IPS DF 4.7 (cell line): Measurements from ENCODE around the gene AMPD3.
A peak's percentile ranks its signal among the peaks of the same experiment; 100 is the strongest.

Experiments used
- DNase-seq: peaks from one replicate; pipeline ENCODE4 v3.0.0-alpha.2; 2013; ENCODE audit warnings: low spot score; ENCODE audit errors: extremely low read depth

Gene AMPD3

DNA sequence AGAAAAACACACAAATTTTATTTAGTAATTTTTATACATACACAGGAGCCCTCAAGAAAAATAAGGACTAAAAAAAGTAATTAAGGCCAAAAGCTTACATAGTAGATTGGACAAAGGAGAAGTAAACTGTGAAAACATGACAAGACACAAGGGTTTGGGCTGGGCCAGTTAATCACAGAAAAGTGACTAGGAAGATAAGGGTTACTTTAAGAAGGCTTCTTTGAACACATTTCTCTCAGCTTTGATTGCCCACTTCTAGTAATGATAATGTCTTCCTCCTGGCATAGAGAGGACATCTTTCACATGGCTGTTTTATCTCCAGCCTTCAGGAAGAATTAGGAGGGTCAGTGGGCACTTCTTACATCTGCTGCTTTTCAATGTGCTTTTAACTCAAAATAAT is 82.5 kb downstream of the AMPD3 start:
- DNase-seq = no peak

DNA sequence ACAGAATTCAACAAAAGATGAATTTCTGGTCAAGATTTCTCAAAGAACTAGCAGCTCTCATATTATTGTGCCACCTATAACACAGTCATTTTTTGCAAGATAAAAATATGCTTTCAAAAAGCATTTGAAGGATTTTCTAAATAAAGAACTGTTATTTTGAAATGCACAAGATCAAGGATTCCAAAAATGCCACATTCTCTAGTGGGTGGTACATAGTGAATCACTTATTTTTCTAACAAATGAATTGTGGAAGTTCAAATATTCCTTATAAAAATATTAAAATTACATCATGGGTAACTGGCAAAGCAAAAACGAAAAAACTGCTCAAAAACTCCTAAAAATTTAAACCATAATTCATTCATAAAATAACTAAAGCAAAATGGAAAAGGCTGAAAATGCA is 83.9 kb downstream of the AMPD3 start:
- no peak for DNase-seq

DNA sequence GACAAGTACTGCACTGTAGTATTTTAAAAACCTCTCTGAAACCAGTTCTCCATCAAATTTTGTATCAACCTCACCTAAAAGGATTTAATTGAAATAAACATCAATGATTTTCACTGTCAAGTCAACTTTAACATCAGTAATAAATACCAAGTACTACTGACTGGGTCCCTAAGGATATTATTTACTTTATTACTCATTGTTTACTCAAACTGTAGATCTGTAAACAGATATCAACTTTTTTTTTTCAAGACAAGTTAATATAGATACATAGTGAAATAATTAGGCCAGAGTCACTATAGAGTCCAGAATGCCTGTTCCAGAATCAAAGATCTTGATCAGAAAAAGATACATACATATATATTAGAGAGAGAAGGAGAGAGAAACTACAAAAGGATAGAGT is 84.3 kb downstream of the AMPD3 start:
- no peak for DNase-seq

DNA sequence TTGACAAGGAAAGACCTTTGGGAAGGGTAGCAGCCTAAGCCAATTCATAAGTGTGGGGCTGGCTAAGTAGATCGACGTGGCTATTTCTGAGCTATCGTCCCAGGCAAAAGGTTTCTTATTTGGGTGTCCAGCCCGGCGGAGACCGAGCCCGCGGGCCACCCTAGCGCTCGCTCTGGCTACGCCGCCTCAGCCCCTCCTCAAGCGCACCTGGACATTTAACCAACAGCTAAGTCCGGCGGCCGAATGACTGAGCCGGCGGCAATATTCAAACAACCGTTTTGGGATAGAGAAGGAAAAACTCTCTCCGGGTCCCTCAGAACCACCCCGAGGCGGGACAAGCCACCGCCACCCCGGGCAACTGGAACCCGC is 85.5 kb downstream of the AMPD3 start:
- DNase-seq = no peak

DNA sequence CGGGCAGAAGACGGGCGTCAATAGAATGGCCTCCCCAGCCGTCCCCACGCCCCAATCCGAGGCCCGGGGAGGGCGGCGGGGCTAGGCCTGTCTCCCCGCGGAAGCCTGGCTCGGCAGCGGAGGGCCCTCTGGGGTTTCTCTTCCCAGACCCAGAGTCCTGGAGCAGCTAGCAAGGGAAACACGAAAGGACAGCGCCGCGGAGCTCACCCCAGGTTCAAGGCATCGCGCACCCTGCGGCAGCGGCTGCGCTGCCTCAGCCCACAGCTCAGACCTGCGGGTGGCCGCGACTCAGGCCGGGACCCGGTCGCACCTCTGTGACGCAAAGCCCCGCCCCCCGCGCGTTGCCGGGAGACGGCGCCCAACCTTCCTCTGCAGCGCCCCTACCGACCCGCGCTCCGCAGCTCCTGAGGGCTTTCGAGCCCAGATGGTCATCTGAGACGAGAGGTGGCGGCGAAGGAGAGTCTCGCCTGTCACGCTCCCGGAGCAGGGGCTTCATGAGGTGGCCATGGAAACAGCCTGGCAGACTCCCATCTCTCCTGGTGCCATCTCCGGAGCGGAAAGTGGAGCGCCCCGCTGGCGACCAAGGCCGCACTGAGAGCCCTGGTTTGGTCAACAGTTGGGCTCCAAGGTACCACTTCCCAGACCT is 86.0 kb downstream of the AMPD3 start, which contains the start of gene RNF141:
RNF141 (minus strand) TSS at position 273 of the 646 bp plus-strand sequence. CDS start 7,029 bp downstream, outside the sequence.
- DNase-seq = peak; percentile 41

DNA sequence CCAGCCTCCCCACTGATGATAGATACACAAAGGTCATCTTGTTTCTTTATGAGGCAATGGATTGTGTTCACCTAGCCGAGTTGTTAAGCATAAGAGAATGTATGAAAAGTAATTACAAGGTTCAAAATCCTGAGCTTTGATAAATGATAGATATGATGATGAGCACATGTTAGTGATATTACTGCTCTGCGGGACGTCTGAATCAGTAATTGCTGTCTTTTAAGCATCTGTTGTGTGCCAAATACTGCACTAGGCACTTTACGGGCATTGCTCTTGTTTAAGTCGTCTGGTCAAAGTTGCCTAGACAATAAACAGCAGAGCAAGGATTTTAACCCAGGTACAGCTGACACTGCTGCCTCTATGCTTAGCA is 86.5 kb downstream of the AMPD3 start:
- DNase-seq = no peak

DNA sequence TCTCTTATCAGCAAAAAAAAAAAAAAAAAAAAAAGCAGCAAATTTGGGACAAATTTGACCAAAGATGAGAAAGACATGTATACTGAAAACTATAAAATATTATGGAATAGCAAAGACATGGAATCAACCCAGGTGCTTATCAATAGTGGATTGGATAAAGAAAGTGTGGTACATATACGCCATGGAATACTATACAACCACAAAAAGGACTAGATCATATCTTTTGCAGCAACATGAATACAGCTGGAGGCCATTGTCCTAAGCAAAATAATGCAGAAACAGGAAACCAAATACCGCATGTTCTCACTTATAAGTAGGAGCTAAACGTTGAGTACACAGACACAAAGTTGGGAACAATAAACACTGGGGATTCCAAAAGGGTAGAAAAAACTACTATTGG is 87.7 kb downstream of the AMPD3 start:
- DNase-seq = no peak

DNA sequence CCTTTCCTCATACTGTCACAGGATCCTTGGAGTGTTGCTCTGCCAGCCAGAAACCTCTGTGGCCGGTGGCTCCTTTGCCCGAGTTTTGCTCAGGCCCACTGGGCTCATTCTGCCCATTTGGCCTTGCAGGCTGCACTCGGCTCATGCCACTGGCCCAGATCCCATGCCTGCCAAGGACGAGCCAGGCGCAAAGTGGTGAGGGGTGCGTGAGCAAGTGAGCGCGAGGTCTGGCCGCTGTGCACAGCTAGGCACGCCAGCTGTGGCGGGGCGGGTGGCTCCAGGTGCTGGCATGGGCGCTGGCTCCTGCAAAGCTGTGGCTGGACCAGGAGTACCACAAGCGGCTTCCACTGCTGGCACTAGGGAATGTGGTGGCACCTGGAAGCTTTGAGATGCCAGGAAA is 88.7 kb downstream of the AMPD3 start:
- no peak for DNase-seq

DNA sequence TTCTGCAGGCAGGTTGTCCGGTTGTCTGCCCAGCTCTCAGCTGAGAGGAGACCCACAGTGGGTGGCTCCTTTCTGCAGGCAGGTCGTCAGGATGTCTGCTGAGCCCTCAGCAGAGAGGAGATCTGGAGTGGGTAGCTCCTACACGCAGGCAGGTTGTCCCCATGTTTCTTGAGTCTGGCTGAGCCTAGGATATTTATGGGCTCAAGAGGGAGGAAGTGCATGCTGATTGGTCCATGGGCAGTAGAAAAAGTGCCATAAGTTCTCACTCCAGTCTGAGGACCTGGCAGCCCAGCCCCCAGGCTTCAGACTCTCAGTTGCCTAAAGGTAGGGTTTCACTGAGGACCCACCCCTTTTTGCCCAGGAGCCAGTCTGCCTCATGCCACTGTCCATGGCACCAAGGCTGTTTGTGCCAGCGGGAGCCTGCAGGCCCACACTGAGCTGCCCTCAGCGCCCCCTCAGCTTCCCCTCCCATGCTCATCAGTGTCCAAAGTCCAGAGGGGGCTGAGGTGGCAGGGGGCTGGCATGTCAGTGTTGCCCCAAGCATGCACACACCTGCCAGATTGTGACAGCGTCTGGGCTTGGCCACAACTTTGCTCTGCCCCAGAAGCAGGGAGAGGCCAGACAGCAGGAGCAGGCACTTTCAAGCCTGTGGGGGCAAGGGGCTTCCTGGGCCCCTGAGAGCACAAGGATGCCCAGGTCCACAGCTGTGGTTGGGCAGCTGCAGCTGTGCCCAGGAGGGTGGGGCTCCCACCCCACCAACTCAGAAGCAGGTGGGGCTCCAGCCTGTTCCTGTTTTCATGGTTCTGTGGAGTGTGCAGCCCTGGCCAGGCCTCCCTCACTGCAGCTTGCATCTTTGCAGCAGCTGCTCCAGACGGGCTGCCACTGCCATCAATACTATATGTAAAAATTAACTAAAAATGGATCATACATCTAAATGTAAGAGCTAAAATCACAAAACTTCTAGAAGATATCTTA is 89.7 kb downstream of the AMPD3 start:
- DNase-seq = no peak

DNA sequence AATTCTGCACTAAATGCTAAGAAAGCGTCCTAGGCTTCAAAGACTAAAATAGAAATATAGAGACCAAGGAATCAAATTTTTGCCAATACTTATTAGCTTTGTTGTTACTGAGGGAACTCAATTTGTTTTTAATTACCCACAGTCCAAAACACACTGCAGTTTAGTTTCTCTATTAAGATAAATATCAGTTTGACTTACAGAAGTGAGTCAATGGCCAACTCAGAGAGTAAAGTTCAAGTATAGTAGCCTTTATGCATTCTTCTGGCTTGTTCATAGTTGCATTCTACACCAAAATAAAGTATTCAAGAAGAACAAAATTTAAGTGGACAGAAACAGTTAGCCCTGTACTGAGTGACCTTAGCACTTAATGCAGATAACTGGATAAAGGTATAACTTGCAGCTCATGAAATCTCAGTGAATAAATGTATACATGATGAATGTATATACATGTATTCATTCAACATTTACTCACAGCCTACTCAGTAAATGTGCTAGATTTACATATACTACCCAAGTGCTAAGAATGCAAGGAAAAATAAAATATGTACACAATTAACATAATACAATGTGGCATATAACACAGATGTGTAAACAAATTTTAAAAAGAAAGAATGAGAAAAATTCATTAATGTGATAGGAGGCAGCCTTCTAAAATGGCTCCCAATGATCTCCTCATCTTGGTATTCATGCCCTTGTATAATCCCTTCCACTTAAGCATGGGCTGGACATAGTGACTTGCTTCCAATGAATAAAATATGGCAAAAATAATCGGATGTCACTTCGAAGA is 95.6 kb downstream of the AMPD3 start:
- no peak for DNase-seq

DNA sequence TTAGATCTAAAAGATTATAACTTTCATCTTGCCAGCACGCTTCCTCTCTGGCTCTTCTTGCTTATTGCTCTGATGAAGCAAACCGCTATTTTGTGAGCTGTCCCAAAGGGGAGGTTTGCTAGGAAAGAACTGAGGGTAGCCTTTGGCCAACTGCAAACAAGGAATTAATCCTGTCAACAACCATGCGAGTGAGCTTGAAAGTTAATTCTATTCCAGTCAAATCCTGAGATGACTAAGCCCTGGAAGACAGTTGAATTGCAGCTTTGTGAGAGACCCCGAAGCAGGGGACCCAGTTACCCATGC is 96.2 kb downstream of the AMPD3 start:
- DNase-seq = no peak

DNA sequence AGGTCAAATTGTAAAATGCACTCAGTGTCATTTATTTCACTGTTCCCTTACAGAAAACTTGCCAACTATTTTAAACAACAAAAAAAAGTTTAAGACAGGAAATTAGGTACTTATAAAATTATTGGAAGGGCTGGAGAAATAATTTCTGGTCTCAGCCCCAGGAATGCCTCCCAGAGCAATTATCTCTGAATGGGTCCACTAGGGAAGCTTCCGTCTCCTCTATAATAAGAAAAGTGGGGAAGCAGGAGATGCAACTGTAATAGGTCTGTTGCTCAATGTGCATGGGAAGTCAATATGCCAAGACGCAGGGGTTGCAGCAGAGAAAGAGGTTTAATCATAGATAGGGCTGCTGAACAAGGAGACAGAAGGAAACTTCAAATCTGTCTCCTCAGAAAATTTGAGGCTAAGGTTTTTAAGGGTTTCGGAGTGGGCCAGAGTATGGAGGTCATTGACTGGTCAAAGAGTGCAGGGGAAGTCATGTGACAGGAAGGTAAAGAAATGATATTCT is 96.8 kb downstream of the AMPD3 start:
- no peak for DNase-seq

DNA sequence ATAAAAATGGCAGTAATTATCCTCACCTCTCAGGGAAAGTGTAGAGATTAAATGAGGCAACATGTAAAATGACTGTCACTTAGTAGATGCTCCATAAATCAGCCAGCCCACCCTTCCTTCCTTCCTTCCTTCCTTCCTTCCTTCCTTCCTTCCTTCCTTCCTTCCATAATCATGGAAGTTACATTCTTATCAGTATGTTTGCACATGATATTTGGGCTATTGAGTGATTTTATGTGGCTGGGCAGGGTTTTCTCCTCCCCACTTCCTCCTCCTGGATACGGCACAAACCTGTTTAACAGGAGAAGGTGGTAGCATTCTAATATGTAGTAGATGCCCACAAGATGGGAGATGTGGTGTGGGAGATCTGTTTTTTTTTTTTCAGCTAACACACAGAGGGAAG is 101.5 kb downstream of the AMPD3 start:
- DNase-seq = no peak
